Iris pigment epithelial cell (primary cell): ENCODE results near the gene NRIP1.
A peak's percentile ranks its signal among the peaks of the same experiment; 100 is the strongest.

Experiments used
- DNase-seq: peaks from one replicate; pipeline ENCODE4 v3.0.0-alpha.2; 2011; ENCODE audit warnings: low read depth

The NRIP1 gene

DNA sequence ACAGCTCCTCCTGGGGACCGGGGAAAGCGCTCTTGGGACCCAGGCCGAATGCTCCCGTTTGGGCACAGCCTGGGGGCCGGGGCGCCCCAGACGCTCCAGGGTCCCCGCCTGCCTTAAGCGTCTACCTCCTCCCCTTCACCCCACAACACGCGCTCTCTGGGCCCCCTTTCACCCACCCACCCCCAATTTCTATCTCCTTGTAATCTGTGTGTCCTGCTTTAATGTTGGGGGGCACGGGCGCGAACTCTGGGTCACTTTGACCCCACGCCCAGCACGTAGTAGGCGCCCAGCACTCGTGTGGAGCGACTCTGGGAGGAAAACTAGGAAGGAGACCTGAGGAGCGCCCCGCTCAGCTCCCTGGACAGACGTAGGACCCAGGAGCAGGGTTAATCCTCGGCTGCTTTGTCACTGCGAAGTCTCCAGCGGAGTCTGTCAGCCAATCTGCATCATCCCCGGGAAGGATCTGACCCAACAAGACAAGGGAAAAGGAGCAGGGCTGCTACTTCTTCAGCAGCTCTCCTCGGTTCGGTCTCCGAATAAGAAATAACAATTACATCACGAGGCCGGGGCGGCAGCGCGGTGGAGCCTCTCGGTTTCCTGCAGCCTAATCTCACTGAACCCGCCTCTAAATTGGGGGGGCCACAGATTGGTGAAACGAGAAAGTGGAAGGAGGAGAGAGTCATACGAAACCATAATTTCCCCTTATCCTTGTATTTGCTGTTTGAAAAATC is 757 bp upstream of the NRIP1 start:
- peak; percentile 93 for DNase-seq

DNA sequence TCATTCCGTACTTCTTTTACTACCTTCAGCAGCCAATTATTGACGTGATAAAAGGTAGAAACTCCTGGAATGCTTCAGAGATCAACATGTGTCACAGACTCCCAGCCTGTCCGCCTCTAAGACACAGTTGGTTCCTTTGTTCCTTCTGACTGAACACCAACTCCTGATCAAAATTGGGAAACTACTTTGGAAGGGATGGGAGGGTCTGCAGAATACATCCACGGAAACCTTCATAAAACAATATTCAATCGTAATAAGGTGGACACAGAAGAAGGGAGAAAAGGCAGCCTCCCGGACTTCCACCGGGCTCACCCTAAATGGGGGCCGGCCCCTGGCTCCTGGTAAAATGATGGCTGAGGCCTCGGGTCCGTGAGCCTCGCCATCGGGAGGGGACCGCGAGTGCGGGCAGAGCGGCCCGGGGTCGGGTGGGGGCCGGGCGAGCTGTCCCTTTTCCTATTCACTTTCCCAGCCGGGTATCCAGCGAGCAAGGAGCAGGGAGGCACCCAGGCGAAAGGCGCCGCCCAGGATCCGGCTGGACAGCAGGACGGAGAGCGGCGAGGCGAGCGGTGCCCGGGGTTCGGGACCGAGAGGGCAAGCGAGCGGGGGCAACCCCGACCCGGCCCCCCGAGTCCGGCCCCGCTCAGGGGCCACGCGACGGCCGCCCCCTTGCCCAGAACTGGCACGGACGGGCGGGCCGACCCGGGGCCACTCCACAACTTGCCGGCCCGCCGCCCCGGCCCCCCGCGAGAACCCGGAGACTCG is 805 bp downstream of the NRIP1 start:
- peak; percentile 37 for DNase-seq

- peak; percentile 39 for DNase-seq
Measured at GRCh38 chr21:15063081-15063813, 1.6 kb downstream of the NRIP1 start.

GRCh38 chr21:15062606-15062965 is 2.2 kb downstream of the NRIP1 start:
- DNase-seq: peak; percentile 32

DNA sequence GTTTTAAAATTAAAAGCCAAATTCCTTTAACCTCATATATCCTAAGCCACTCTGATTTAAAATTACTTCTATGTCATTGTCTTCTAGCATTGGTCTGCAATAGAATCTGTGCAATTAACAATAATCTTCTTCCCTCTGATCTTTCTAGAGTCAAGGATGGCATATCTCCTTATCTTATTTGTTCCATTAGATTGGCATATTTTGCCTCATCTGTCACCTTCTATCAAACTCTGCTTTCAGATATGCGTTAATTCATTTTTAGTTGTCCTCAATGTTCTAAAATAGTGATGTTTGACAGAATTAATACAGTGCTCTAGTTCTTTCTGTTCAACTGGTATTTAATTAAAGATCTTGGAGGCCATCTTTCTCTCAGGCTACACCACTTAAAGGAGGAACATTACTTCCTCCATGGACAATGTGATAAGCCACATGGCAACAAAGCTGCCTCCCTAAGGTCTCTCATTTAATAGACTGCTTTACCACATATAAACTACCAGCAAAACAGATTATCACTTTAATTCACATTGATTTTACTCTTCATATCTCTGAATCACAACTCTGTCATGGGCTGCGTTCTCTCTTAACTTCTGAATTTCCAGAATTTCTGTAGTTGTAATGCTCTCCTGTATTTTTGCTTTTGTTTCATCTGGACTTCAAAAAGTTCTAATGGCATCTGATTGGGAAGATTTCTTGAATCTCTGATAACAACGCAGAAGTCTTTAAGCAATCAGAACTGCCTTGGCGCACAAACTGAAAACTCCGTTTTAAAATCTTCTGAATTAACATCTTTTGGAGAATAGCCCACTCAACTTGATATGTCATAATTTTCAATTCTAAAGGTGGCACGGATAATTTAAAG is 2.8 kb downstream of the NRIP1 start:
- peak; percentile 45 for DNase-seq

GRCh38 chr21:15061279-15061678 is 3.5 kb downstream of the NRIP1 start:
- DNase-seq: no peak

DNA sequence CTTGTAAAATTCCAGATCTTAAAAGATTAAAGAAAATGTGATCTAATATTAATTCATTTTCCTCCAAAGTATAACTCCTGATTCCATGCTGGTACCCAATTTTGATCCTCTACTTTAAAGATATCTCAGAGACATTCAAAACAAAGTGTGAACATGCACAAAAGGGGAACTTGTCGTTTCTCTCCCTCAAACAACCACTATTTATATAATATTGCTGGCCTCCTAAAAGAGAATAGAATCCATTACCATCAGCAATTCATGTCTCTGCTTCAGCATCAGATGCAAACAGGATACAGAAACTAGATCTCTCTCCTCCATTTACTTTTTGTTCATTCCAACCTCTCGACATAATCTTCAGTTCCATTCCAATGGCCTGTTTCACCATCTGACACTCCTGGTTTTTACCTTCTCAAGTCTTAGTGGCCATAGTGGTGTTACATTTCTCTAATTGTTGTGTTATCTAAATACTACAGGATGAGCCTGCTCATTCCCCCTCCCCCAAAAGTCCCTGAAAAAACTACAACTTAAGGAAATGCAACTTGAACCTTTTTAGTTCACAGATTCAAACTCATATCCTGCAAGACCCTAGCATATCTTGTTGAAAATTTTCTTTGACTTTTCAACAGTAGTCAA is 4.1 kb downstream of the NRIP1 start:
- DNase-seq: peak; percentile 61

DNA sequence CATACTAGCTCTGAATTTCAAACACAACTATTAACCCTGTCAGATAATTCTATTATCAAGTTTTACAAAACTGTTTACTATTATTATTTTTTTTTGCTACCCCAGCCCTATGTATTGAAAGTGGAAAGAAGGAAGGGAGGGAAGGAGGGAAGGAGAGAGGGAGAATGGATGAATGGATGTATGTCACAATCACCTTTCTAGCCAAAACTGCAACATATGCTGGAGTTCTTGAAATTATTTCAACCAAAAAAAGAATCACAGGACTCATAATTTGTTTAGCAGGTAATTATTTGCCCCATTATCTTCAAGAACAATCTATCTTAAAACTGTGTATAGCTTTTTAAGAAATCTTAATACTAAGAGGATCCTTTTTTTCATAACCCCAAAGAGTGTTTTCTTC is 5.4 kb downstream of the NRIP1 start:
- DNase-seq: no peak

GRCh38 chr21:15058854-15059263 is 5.9 kb downstream of the NRIP1 start:
- peak; percentile 79 for DNase-seq

- no peak for DNase-seq
Measured at GRCh38 chr21:15057285-15057684, 7.5 kb downstream of the NRIP1 start.

GRCh38 chr21:15054606-15055239 is 10.1 kb downstream of the NRIP1 start:
- no peak for DNase-seq

GRCh38 chr21:15054089-15054488 is 10.7 kb downstream of the NRIP1 start:
- no peak for DNase-seq

- no peak for DNase-seq
Measured at GRCh38 chr21:15053500-15053899, 11.3 kb downstream of the NRIP1 start.

GRCh38 chr21:15052459-15052763 is 12.4 kb downstream of the NRIP1 start:
- DNase-seq: no peak

DNA sequence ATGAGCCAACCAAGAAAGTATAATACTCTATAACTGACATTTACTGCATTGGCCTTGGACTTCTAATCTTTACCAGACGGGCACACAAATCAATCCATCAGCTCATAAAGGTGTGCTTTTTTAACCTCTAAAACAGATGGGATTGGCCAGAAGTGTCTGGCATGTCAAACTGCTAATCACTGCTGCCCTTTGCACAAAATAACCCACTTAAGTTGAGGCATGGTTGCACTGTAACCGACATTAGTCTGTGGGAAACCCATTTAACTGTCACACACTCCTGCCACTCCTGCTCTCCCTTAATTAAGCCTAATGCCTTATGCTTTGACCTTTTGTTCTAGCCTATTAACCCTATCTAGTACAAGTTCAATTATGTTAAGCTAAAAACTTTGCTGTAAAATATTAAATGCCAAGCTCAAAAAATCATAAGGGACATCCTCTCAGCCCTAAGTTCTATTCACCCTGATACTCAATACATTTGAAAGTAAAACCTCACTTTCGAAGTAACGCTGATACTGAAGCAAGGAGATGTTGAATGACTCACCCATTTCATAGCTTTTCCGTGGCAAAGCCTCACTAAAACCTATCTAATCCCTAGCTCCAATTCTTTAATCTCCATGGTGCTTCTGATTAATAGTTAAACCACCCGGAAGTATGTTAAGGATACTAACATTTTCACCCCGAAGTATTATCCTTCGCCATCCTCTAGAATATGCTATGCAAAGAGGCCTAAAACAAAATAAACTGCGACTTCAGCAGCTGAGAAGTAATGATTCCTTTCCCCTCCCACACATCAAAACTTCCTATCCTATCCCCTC is 12.9 kb downstream of the NRIP1 start:
- DNase-seq: peak; percentile 77

- no peak for DNase-seq
Measured at GRCh38 chr21:15050568-15051377, 14.0 kb downstream of the NRIP1 start.

GRCh38 chr21:15045017-15045416 is 19.8 kb downstream of the NRIP1 start:
- DNase-seq: no peak

GRCh38 chr21:15042531-15042930 is 22.3 kb downstream of the NRIP1 start:
- no peak for DNase-seq

GRCh38 chr21:15039607-15040299 is 25.0 kb downstream of the NRIP1 start:
- DNase-seq: no peak
